HEK293 (cell line): ENCODE data around the gene CCM2L.
A peak's percentile ranks its signal among the peaks of the same experiment; 100 is the strongest.

Source experiments
- GLI4 ChIP-seq: fragments of 450-650 bp; formaldehyde crosslinking; IDR thresholded peaks from 2 replicates; pipeline ENCODE4 v1.5.1; 2016; ENCODE audit warnings: missing biosample characterization, missing genetic modification characterization
- INSM2 ChIP-seq: fragments of 450-650 bp; formaldehyde crosslinking; IDR thresholded peaks from 2 replicates; pipeline ENCODE4 v1.5.1; 2016; ENCODE audit warnings: missing biosample characterization, missing genetic modification characterization
- KLF9 ChIP-seq: fragments of 450-650 bp; formaldehyde crosslinking; IDR thresholded peaks from 2 replicates; pipeline ENCODE4 v1.5.1; 2016; ENCODE audit warnings: missing biosample characterization, missing genetic modification characterization, low read depth
- SALL2 ChIP-seq: fragments of 450-650 bp; formaldehyde crosslinking; IDR thresholded peaks from 2 replicates; pipeline ENCODE4 v1.5.0; 2017; ENCODE audit warnings: missing biosample characterization, mild to moderate bottlenecking, missing genetic modification characterization, borderline replicate concordance
- SETDB1 ChIP-seq: IDR thresholded peaks from one replicate; pipeline ENCODE4 v1.6.1; 2017; ENCODE audit warnings: mild to moderate bottlenecking, low read length, moderate library complexity, mixed read lengths; ENCODE audit not compliant: insufficient read length
- YY2 ChIP-seq: fragments of 450-650 bp; formaldehyde crosslinking; IDR thresholded peaks from 2 replicates; pipeline ENCODE4 v1.5.1; 2016; ENCODE audit warnings: missing biosample characterization, missing genetic modification characterization
- ZBTB11 ChIP-seq: fragments of 450-650 bp; formaldehyde crosslinking; conservative IDR thresholded peaks from 2 replicates; pipeline ENCODE4 v1.5.1; 2016; ENCODE audit warnings: low read depth, missing biosample characterization, missing genetic modification characterization
- ZBTB21 ChIP-seq: fragments of 450-650 bp; formaldehyde crosslinking; IDR thresholded peaks from 2 replicates; pipeline ENCODE4 v1.5.1; 2017; ENCODE audit warnings: missing biosample characterization, missing genetic modification characterization
- ZBTB26 ChIP-seq: fragments of 450-650 bp; formaldehyde crosslinking; optimal IDR thresholded peaks from 2 replicates; pipeline ENCODE3; 2016; ENCODE audit warnings: missing biosample characterization, mild to moderate bottlenecking, missing genetic modification characterization
- ZBTB48 ChIP-seq: fragments of 450-650 bp; formaldehyde crosslinking; IDR thresholded peaks from 2 replicates; pipeline ENCODE4 v1.5.1; 2016; ENCODE audit warnings: missing biosample characterization, missing genetic modification characterization
- ZBTB6 ChIP-seq: fragments of 450-650 bp; formaldehyde crosslinking; IDR thresholded peaks from 2 replicates; pipeline ENCODE4 v1.5.1; 2017; ENCODE audit warnings: missing biosample characterization, missing genetic modification characterization
- ZIC2 ChIP-seq: fragments of 450-650 bp; formaldehyde crosslinking; IDR thresholded peaks from 2 replicates; pipeline ENCODE4 v1.5.1; 2016; ENCODE audit warnings: missing biosample characterization, missing genetic modification characterization
- ZNF112 ChIP-seq: fragments of 450-650 bp; formaldehyde crosslinking; IDR thresholded peaks from 2 replicates; pipeline ENCODE4 v1.5.0; 2017; ENCODE audit warnings: missing biosample characterization, missing genetic modification characterization
- ZNF175 ChIP-seq: fragments of 450-650 bp; formaldehyde crosslinking; IDR thresholded peaks from 2 replicates; pipeline ENCODE4 v1.5.1; 2016; ENCODE audit warnings: missing biosample characterization, missing genetic modification characterization
- ZNF184 ChIP-seq: fragments of 450-650 bp; IDR thresholded peaks from 2 replicates; pipeline ENCODE4 v1.5.1; 2018; ENCODE audit warnings: missing biosample characterization, mild to moderate bottlenecking, missing genetic modification characterization
- ZNF2 ChIP-seq: fragments of 450-650 bp; formaldehyde crosslinking; IDR thresholded peaks from 2 replicates; pipeline ENCODE4 v1.5.1; 2016; ENCODE audit warnings: missing biosample characterization, missing genetic modification characterization
- ZNF324 ChIP-seq: fragments of 450-650 bp; formaldehyde crosslinking; IDR thresholded peaks from 2 replicates; pipeline ENCODE4 v1.5.1; 2016; ENCODE audit warnings: missing biosample characterization, missing genetic modification characterization
- ZNF37A ChIP-seq: fragments of 450-650 bp; IDR thresholded peaks from 2 replicates; pipeline ENCODE4 v1.5.1; 2018; ENCODE audit warnings: missing biosample characterization, missing genetic modification characterization
- ZNF398 ChIP-seq: fragments of 450-650 bp; formaldehyde crosslinking; IDR thresholded peaks from 2 replicates; pipeline ENCODE4 v1.5.1; 2017; ENCODE audit warnings: missing biosample characterization, missing genetic modification characterization
- ZNF596 ChIP-seq: fragments of 450-650 bp; IDR thresholded peaks from 2 replicates; pipeline ENCODE4 v1.5.0; 2018; ENCODE audit warnings: missing biosample characterization, mild to moderate bottlenecking, missing genetic modification characterization, moderate library complexity
- ZNF600 ChIP-seq: fragments of 450-650 bp; formaldehyde crosslinking; IDR thresholded peaks from 2 replicates; pipeline ENCODE4 v1.5.1; 2016; ENCODE audit warnings: missing biosample characterization, missing genetic modification characterization
- ZNF621 ChIP-seq: fragments of 450-650 bp; formaldehyde crosslinking; IDR thresholded peaks from 2 replicates; pipeline ENCODE4 v1.5.1; 2017; ENCODE audit warnings: missing biosample characterization, missing genetic modification characterization
- ZNF626 ChIP-seq: fragments of 450-650 bp; sonication (Bioruptor Pico); formaldehyde crosslinking; IDR thresholded peaks from 2 replicates; pipeline ENCODE4 v1.5.1; 2018; ENCODE audit warnings: missing biosample characterization, missing genetic modification characterization, inconsistent platforms
- ZNF629 ChIP-seq: fragments of 450-650 bp; formaldehyde crosslinking; IDR thresholded peaks from 2 replicates; pipeline ENCODE4 v1.5.1; 2017; ENCODE audit warnings: missing biosample characterization, missing genetic modification characterization
- ZNF658 ChIP-seq: fragments of 450-650 bp; formaldehyde crosslinking; IDR thresholded peaks from 2 replicates; pipeline ENCODE4; 2016; ENCODE audit warnings: missing biosample characterization, missing genetic modification characterization
- ZNF692 ChIP-seq: fragments of 450-650 bp; formaldehyde crosslinking; IDR thresholded peaks from 2 replicates; pipeline ENCODE4 v1.5.1; 2016; ENCODE audit warnings: missing biosample characterization, missing genetic modification characterization
- ZNF707 ChIP-seq: fragments of 450-650 bp; formaldehyde crosslinking; IDR thresholded peaks from 2 replicates; pipeline ENCODE4 v1.5.1; 2016; ENCODE audit warnings: missing biosample characterization, missing genetic modification characterization
- ZNF76 ChIP-seq: fragments of 450-650 bp; formaldehyde crosslinking; IDR thresholded peaks from 2 replicates; pipeline ENCODE4; 2016; ENCODE audit warnings: low read depth, missing biosample characterization, missing genetic modification characterization, borderline replicate concordance
- ZNF785 ChIP-seq: fragments of 450-650 bp; formaldehyde crosslinking; IDR thresholded peaks from 2 replicates; pipeline ENCODE4 v1.5.1; 2016; ENCODE audit warnings: missing biosample characterization, missing genetic modification characterization
- ZNF843 ChIP-seq: fragments of 450-650 bp; formaldehyde crosslinking; IDR thresholded peaks from 2 replicates; pipeline ENCODE4 v1.5.1; 2016; ENCODE audit warnings: missing biosample characterization, missing genetic modification characterization

The CCM2L gene

GRCh38 chr20:32031007-32031958, 21.0 kb downstream of the CCM2L start (continued):
- no peak for TF ChIP-seq ZNF175 (tag by site-specific recombination)
- no peak for TF ChIP-seq INSM2 (tag by site-specific recombination)
- no peak for TF ChIP-seq YY2 (tag by site-specific recombination)
- no peak for TF ChIP-seq ZNF626 (tag by site-specific recombination)
- TF ChIP-seq ZIC2 (tag by site-specific recombination): peak; percentile 32
- TF ChIP-seq SALL2 (tag by site-specific recombination): no peak
- TF ChIP-seq ZNF2 (tag by site-specific recombination): no peak
- peak; percentile 79 for TF ChIP-seq ZNF76 (tag by site-specific recombination)
- TF ChIP-seq ZNF629 (tag by site-specific recombination): 0 out of 2 replicates have a peak, but pooled peaks have one; percentile 18
- TF ChIP-seq ZBTB21 (tag by site-specific recombination): no peak
- 0 out of 2 replicates have a peak, but pooled peaks have one; percentile 59 for TF ChIP-seq ZNF692 (tag by site-specific recombination)
- TF ChIP-seq ZNF707 (tag by site-specific recombination): no peak
- no peak for TF ChIP-seq ZNF843
- no peak for TF ChIP-seq ZBTB11 (tag by site-specific recombination)
- TF ChIP-seq SETDB1: no peak
- TF ChIP-seq GLI4 (tag by site-specific recombination): no peak
- no peak for TF ChIP-seq ZNF37A (tag by site-specific recombination)
- no peak for TF ChIP-seq ZNF658 (tag by site-specific recombination)
- no peak for TF ChIP-seq ZBTB26 (tag by site-specific recombination)
- TF ChIP-seq ZNF184 (tag by site-specific recombination): no peak
- no peak for TF ChIP-seq ZNF621 (tag by site-specific recombination)
- no peak for TF ChIP-seq ZNF785 (tag by site-specific recombination)
- no peak for TF ChIP-seq ZNF398
- TF ChIP-seq ZBTB48: peak; percentile 48; the same call in 1 of the 2 replicates
- peak; percentile 88 for TF ChIP-seq ZNF600 (tag by site-specific recombination)
- TF ChIP-seq ZBTB6 (tag by site-specific recombination): no peak
- TF ChIP-seq KLF9: peak; percentile 41; the same call in 1 of the 2 replicates
- TF ChIP-seq ZNF596 (tag by site-specific recombination): no peak
- TF ChIP-seq ZNF112 (tag by site-specific recombination): no peak
- TF ChIP-seq ZNF324 (tag by site-specific recombination): no peak
